Coronary artery (tissue), 2 donors: ENCODE measurements around the gene CCDC201.

Source experiments
- DNase-seq: peaks from one replicate; pipeline ENCODE4 v3.0.0-alpha.2; 2017; ENCODE audit warnings: low spot score
- H3K27ac ChIP-seq, 2 donors: fragments of 200-600 bp; sonication (generic); one replicate each; pipeline ENCODE4 v1.5.1; 2016 to 2019
- H3K4me3 ChIP-seq: fragments of 200-600 bp; sonication (generic); 2 replicates; pipeline ENCODE4 v1.5.1; 2016; ENCODE audit warnings: mild to moderate bottlenecking, moderate library complexity
- TF ChIP-seq, protein P1 (sequence below): fragments of 200-600 bp; sonication (generic); IDR thresholded peaks from one replicate; pipeline ENCODE4 v1.5.1; 2019; ENCODE audit warnings: antibody characterized with exemption

CCDC201 gene

GRCh38 chr7:45910855-45911254 is 38.0 kb upstream of the CCDC201 start:
- no peak overlapping the region for H3K4me3 ChIP-seq
- TF ChIP-seq, protein P1, sequence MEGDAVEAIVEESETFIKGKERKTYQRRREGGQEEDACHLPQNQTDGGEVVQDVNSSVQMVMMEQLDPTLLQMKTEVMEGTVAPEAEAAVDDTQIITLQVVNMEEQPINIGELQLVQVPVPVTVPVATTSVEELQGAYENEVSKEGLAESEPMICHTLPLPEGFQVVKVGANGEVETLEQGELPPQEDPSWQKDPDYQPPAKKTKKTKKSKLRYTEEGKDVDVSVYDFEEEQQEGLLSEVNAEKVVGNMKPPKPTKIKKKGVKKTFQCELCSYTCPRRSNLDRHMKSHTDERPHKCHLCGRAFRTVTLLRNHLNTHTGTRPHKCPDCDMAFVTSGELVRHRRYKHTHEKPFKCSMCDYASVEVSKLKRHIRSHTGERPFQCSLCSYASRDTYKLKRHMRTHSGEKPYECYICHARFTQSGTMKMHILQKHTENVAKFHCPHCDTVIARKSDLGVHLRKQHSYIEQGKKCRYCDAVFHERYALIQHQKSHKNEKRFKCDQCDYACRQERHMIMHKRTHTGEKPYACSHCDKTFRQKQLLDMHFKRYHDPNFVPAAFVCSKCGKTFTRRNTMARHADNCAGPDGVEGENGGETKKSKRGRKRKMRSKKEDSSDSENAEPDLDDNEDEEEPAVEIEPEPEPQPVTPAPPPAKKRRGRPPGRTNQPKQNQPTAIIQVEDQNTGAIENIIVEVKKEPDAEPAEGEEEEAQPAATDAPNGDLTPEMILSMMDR, result no peak
- no peak overlapping the region for H3K27ac ChIP-seq
- no peak for DNase-seq

DNA sequence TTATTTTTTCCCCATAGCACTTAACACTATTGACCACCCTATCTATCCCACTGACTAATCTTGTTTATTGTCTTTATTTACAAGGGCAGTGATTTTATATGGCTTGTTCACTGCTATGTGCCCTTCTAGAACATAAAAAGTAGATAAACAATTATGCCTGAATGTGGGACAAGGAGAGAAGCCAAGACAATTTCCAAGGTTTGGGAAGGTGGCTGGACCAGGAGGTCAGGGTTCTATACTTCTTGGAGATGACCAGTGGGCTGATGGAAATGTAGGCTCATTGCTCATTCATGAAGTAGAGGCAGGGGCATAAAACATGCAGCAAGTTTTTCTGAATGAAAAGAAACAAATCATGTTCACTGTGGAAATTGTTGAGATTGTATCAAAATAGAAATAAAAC is 36.7 kb upstream of the CCDC201 start:
- TF ChIP-seq, protein P1, result no peak
- Histone ChIP-seq H3K27ac (no peak overlapping the region), H3K4me3 (no peak overlapping the region)
- no peak for DNase-seq

DNA sequence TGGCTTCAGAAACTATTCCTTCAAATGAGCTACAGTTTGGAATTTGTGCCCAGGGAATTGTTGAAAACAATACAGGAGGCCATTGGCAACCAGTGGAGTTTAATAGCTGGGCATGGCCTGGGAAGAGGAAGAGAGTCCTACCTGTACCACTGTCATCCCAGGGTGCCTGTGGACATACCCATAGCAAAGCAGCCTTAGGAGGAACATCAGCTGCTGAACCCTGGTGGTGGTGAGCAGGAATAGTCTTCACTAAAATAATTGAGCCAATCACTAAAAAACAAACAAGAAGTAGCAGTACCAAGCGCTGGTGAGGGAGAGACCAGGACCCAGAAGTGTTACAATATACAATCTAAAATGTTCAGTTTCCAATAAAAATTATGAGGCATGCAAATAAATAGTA is 29.9 kb upstream of the CCDC201 start:
- Histone ChIP-seq H3K4me3 (no peak overlapping the region), H3K27ac (no peak overlapping the region)
- DNase-seq, result no peak
- TF ChIP-seq, protein P1, result no peak

GRCh38 chr7:45901566-45901965 is 28.7 kb upstream of the CCDC201 start:
- Histone ChIP-seq H3K27ac (no peak overlapping the region), H3K4me3 (no peak overlapping the region)
- no peak for DNase-seq
- TF ChIP-seq, protein P1, result no peak

DNA sequence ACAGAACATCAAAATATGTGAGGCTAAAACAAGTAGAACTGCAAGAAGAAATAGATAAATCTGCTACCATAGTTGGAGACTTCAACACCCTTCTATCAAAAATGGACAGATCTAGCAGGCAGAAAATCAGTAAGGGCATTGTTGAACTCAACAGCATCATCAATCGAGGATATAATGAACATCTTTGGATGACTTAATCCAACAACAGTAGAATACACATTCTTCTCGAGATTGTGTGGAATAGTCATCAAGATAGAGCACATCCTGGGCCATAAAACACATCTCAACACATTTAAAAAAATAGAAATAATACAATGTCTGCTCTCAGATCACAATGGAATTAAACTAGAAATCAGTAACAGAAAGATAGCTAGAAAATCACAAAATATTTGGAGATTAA is 25.3 kb upstream of the CCDC201 start:
- TF ChIP-seq, protein P1, result no peak
- Histone ChIP-seq H3K4me3 (no peak overlapping the region), H3K27ac (no peak overlapping the region)
- DNase-seq, result no peak

DNA sequence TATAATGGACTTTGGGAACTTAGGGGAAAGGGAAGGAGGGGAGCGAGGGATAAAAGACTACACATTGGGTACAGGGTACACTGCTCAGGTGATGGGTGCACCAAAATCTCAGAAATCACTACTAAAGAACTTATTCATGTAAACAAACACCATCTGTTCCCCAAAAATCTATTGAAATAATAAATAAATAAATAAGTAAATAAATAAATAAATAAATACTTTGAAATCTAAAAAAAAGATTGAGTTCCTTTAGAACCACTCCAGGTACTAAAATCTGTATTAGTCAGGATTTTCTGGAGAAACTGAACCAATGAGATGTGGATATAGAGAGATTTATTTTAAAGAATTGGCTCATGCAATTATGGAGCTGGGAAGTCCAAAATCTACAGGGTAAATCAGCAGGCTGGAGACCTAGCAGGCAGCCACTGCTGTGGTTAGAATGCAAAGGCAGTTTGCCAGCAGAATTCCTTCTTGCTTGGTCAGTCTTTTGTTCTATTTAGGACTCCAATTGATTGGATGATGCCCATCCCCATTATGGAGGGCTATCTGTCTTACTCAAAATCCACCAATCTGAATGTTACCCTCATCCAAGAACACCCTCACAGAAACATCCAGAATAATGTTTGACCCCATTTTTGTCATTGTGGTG is 24.3 kb upstream of the CCDC201 start:
- TF ChIP-seq, protein P1, result no peak
- H3K4me3 ChIP-seq, result no peak overlapping the region
- no peak for DNase-seq
- H3K27ac ChIP-seq, result no peak overlapping the region

GRCh38 chr7:45894665-45895062 is 21.8 kb upstream of the CCDC201 start:
- no peak overlapping the region for H3K27ac ChIP-seq
- DNase-seq, result peak; percentile 21
- no peak overlapping the region for H3K4me3 ChIP-seq
- TF ChIP-seq, protein P1, result no peak
